ENCODE measurements around the gene BCAR1. TPM values are rescaled to one million over a fixed set of nuclear protein-coding genes. Genes with fewer than 3 reads are reported as not detected.

Gene BCAR1
- total RNA-seq, 3 donors from 2014 or later: 100 to 134 (median 116) TPM

GRCh38 chr16:75189638-75190245 lies 61.7 kb downstream of the BCAR1 start:
- ATAC-seq (no peak), DNase-seq (no peak)
- no peaks in the 10 kb centered on the region for H3K9me3 ChIP-seq
- H3K4me3 ChIP-seq: no peak overlapping the region
- H3K4me1 ChIP-seq (ENCODE audit: low read depth): peaks cover 6% of the 10 kb centered on the region
- intact Hi-C loops (cut with DNase I, micrococcal nuclease): loop anchor here (10.0 kb wide), 2 partner anchors 205 to 275 kb away; partner anchors contain the start of gene TMEM170A (in 1 of the 2)
- H3K36me3 ChIP-seq (ENCODE audit: low read depth): no peaks in the 10 kb centered on the region
- no peak for TF ChIP-seq CTCF (IDR thresholded peaks at IDR 0.05)

GRCh38 chr16:75188832-75189477 lies 62.5 kb downstream of the BCAR1 start:
- ATAC-seq: peak; percentile 59
- intact Hi-C loops (cut with DNase I, micrococcal nuclease): no loop called here
- TF ChIP-seq CTCF (IDR thresholded peaks at IDR 0.05): no peak

GRCh38 chr16:75181630-75182029 lies 69.8 kb downstream of the BCAR1 start:
- H3K36me3 ChIP-seq (ENCODE audit: low read depth): no peaks in the 10 kb centered on the region
- no peak overlapping the region for H3K4me3 ChIP-seq
- peaks cover 7% of the 10 kb centered on the region for H3K9me3 ChIP-seq
- TF ChIP-seq CTCF (IDR thresholded peaks at IDR 0.05): no peak
- intact Hi-C loops (cut with DNase I, micrococcal nuclease): no loop called here
- H3K4me1 ChIP-seq (ENCODE audit: low read depth): no peaks in the 10 kb centered on the region
- ATAC-seq: no peak
- DNase-seq: no peak

More at GRCh38 chr16:75188832-75189477, 62.5 kb downstream of the BCAR1 start:
- Histone ChIP-seq H3K4me1 (ENCODE audit: low read depth) (peaks cover 6% of the 10 kb centered on the region), H3K4me3 (no peak overlapping the region), H3K9me3 (no peaks in the 10 kb centered on the region), H3K36me3 (ENCODE audit: low read depth) (no peaks in the 10 kb centered on the region)
- no peak for DNase-seq

GRCh38 chr16:75179208-75179607 lies 72.2 kb downstream of the BCAR1 start:
- DNase-seq: no peak
- no peak overlapping the region for H3K4me3 ChIP-seq
- ATAC-seq: no peak
- intact Hi-C loops (cut with DNase I, micrococcal nuclease): no loop called here
- peaks cover 27% of the 10 kb centered on the region for H3K9me3 ChIP-seq
- no peak for TF ChIP-seq CTCF (IDR thresholded peaks at IDR 0.05)
- H3K36me3 ChIP-seq (ENCODE audit: low read depth): no peaks in the 10 kb centered on the region
- H3K4me1 ChIP-seq (ENCODE audit: low read depth): no peaks in the 10 kb centered on the region

Other genes starting within 250 kb of the BCAR1 start
- gene LDHD, start 134.8 kb downstream of the BCAR1 start, total RNA-seq: 100 to 1,000 TPM in 1 of 3 donors, 10 to 100 TPM in 2; 52.6 to 132 (median 67.2) TPM
- 10 to 100 TPM in 1 of 3 donors, 1 to 10 TPM in 2; 5.6 to 17.0 (median 6.9) TPM for gene ZFP1, start 103.1 kb downstream of the BCAR1 start, total RNA-seq
- not detected for gene CTRB2, start 44.5 kb downstream of the BCAR1 start, total RNA-seq
- under 1 TPM in 2 of 3 donors, not detected in 1; 0.67 to 0.76 TPM for gene CTRB1, start 32.6 kb downstream of the BCAR1 start, total RNA-seq
- 100 to 1,000 TPM in 1 of 3 donors, 10 to 100 TPM in 2; 71.9 to 101 (median 72.0) TPM for gene CFDP1, start 181.9 kb upstream of the BCAR1 start, total RNA-seq
- gene TMEM170A, start 213.1 kb upstream of the BCAR1 start, total RNA-seq: 10 to 100 TPM; 46.7 to 76.8 (median 46.7) TPM
- gene CHST6, start 243.8 kb upstream of the BCAR1 start, total RNA-seq: 1 to 10 TPM; 1.8 to 2.9 (median 2.9) TPM